HG02970 (cell line): ENCODE measurements around the gene EVA1C.
"Not testable (repeated sequence)": the region's sequence is repeated elsewhere in the genome, so short reads cannot be mapped to it uniquely, and the experiment has no call there.

Source experiments
- ATAC-seq: cut with Tn5 transposase; IDR thresholded peaks from one replicate; pipeline ENCODE4 v1.9.1; 2021; ENCODE audit warnings: mild to moderate bottlenecking, moderate library complexity, moderate number of reproducible peaks; ENCODE audit not compliant: unreplicated experiment, low FRiP score

EVA1C gene

GRCh38 chr21:32484706-32485380, 72.3 kb downstream of the EVA1C start:
- ATAC-seq, result no peak

- ATAC-seq, result no peak
These were observed 79.9 kb downstream of the EVA1C start for GRCh38 chr21:32492376-32492775.

DNA sequence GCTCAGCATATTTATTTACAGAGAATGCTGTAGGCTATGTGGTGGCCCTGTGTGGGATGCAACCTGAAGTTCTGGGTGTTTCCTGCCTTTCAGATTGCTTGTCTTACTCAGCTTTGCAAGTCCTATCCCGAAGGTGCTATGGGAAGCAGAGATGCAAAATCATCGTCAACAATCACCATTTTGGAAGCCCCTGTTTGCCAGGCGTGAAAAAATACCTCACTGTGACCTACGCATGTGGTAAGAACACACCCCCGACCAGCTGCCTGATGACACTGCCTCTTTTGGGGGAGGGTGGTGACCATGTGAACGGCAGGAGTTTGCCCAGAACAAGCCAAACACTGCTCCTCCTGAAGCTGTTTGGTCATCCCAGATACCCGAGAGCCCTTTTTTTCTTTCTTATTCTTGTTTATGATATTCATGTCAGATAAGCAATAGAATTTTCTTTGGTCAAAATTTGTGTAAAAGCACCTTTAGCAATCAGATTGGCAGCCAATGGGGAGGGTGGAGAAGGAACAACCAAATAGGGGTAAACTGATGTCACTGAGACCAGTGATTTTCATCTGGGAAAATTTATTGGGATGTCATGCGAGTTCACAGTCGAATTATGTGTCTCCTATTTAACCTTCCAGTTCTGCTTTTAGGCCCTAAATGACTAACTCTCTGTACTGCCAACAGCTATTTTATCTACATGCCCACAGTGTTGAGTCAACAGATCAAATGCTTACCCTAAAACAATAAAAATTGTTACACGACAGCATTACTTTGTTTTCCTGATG, 82.6 kb downstream of the EVA1C start:
- ATAC-seq, result no peak

- ATAC-seq, result no peak
These were observed 84.1 kb downstream of the EVA1C start for GRCh38 chr21:32496568-32496967.

GRCh38 chr21:32499249-32500055, 86.9 kb downstream of the EVA1C start:
- ATAC-seq, result no peak

DNA sequence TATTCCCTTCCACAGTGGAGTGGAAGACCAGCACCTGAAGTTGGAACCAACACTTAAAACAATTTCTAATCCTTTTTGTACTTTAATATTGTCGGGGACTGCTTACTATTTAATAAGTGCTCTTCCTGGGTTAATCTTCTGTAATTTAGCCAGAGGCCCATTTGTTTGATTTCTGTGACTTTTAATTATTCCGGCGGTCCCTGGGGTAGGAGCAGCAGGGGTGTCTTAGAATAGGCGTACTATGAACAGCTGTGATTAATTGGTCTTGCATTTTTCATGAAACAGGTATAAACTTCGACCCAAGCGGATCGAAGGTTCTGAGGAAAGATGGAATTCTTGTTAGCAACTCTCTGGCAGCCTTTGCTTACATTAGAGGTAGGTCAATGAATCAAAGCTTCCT, 91.1 kb downstream of the EVA1C start:
- ATAC-seq, result not testable (repeated sequence)

- not testable (repeated sequence) for ATAC-seq
These were observed 93.3 kb downstream of the EVA1C start for GRCh38 chr21:32505767-32506166.

DNA sequence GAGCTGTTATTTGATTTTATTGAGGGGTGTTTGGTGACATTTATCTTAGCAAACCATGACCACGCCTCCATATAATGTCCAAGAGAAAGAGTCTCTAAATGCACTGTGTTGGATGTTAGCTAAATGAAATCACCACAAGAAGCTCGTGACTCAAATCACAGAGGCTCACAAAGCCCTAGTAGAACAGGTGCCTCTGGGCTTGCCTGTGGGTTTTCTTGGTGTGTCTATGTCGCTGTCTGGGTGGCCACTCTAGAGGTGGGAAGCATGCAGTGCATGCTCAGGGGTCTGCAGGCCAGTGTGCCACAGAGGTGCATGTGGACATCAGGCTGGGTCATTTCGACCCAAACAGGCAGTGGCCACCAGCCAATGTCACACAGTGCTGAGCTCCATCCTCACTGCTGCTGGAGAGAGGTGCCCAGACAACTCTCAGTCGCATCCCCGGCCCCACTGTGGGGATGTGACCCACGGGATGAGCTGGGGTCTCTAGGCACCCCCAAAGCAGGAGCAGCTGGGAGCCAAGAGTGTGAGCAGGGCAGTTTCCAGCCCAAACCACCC, 94.0 kb downstream of the EVA1C start:
- not testable (repeated sequence) for ATAC-seq

- no peak for ATAC-seq
These were observed 94.9 kb downstream of the EVA1C start for GRCh38 chr21:32507342-32507919.

GRCh38 chr21:32508036-32508435, 95.5 kb downstream of the EVA1C start:
- not testable (repeated sequence) for ATAC-seq

- no peak for ATAC-seq
These were observed 96.1 kb downstream of the EVA1C start for GRCh38 chr21:32508558-32508957.

GRCh38 chr21:32508975-32509374, 96.5 kb downstream of the EVA1C start:
- not testable (repeated sequence) for ATAC-seq

DNA sequence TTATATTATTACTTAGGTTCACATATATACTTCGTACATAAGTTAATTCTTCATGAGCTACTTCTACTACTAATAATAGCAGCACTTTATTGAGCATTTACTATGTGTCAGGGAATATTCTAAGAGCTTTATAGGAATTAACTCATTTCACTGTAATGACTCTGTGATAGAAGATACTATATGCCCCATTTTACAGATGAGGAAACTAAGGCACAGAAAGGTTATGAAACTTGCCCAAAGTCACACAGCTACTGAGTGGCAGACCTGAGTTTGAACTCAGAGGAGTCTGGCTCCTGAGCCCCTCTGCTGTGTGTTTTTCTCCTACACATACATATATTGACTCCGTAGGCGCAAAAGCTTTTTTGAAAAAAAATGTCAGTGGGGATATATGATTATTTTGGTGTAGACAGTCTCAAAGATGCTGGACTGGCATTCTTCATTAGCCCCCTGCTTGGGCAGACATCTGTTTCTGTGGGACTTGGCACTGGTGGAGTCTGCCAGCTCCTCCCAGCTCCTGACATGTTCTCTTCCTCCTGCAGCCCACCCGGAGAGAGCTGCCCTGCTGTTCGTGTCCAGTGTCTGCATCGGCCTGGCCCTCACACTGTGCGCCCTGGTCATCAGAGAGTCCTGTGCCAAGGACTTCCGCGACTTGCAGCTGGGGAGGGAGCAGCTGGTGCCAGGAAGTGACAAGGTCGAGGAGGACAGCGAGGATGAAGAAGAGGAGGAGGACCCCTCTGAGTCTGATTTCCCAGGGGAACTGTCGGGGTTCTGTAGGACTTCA, 102.0 kb downstream of the EVA1C start:
- no peak for ATAC-seq

GRCh38 chr21:32515874-32516273, 103.4 kb downstream of the EVA1C start:
- no peak for ATAC-seq

DNA sequence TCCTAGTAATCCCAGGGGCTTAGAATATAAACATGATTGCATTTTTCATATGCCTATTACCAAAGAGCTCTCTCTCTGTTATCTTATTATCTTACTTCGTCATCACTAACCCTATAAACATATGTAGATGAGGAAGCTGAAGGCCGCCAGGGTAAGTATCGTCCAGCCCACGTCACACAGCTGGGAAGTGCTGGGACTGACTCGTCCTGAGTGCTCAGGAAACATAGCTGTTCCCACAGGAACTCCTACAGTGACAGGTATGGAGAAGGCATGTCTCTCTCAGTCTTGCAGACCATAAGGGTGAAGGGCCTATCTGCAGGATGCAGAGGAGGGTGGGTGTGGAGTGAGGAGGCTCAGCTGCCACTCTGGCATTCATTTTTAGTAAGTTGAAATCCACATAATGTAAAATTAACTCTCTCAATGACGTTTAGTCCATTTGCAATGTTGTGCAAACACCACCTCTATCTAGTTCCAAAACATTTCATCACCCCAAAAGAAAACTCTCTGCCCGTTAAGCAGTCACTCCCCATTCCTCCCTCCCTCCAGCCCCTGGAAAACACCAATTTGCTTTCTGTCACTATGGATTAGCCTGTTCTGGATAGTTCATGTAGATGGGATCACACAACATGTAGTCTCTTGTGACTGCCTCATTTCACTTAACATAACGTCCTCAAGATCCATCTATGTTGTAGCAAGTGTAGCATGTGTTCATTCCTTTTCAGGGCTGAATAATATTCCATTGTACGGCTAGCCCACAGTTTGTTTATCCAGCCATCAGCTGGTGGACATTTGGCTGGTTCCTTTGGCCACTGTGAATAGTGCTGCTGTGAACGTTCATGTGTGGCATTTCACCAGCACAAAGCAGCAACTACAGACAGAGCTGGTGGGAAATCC, 104.5 kb downstream of the EVA1C start:
- no peak for ATAC-seq

DNA sequence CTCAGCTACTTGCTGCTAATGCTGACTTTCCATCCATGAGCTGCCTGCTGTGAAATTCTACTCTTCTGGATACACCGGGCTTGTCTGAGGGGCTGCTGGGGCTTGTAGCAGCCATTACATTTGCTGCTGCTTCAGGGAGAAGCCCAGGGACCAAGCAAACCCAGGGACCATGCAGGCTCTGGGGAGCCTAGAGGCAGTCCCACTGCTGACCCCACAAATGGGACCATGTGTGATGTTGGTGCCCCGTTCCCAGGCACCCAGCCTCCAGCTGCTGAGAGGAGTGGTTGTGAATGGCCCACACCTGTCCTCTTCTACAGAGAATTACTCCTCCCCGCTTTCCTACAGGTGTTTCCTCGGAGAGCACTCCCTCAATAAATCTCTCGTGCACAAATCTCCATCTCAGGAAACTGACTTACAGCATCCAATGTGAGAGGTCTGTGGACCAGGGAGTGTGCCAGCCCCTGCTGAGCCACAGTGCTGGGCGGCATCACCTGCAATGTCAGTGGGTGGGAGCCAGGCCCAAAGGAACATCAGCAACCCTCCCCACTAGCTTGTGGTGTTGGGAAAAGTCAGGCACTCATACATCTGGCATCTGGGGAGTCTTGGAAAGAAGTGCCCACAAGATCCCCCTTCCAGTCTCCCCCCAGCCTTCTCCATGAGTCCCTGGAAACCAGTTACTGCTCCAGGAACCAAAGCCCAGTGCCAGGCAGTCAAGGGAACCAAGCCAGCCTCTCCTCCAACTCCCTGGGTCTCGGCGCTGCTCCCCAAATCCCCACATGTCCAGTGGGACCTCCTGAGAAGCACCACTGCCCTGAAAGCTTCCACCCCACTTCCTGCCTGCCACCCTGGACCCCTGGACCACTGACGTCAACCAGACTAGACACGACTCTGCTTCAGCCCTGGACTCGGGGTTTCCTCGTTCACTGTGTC, 107.7 kb downstream of the EVA1C start:
- ATAC-seq, result no peak

DNA sequence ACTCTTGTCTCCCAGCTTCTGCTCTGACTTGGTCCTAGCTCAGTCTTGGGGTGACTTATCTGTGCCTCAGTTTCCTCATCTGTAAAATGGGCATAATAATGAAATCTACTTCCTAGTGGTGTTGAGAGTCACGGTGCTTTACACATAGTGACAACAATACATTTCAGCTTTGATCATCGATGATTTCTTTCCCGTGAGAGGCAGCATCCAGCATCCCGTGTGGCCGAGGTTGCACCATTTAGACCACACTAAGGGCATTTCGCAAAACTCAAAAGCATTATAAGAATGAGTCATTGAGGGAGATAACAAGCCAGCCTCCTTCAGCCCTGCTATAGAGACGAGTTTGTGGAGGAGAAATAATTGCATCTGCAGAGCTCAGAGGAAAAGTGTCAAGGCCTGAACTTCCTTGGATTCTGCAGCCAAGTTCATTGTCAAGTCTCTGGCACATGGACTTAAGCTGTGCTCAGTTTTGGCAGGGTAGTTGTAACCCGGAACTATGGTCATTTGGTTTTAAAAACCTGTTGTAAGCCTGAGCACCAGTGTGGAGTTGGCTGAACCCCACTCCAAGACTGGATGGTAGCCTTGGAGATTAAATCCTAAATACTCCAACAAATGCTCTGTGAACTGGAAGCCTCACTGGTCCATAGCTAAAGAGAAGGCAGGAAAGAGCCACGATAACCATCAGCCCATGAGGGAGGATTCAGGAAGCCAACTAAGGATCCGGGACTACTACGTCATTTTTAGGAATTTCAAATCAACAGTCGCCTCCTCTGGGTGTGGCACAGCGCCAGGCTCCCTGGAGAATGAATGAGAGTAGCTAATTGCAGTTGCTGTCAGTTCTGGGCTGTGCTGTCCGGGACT, 108.6 kb downstream of the EVA1C start:
- no peak for ATAC-seq
